Measurements from ENCODE around the gene PDLIM5.
A peak's percentile ranks its signal among the peaks of the same experiment; 100 is the strongest.

PDLIM5 gene

DNA sequence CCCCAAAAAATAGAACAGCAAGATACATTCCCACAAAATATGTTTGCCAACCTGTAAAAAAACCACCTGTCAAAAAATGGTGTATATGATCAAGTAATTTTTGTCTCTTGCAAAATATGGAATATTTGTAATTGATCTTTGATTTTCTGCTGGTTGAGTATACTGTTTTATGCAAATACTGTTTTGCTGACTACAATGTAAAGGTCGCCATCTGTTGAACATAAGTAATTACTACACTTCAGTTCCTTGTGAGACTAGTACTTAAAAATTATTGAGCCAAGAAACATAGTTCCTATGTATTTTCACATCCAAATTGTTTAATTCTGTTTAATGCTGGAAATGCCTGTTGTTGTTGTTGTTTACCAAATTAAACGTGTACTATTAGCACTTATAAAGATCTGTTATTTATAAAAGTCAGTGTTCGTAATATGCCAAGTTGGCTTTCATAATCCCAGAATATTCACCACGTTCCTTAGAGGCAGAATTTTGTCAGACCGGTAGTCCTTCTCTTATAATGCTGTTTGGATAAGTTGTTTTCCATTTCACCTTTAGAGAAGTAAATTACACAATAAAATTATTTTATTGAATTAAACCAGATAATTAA lies 144.2 kb downstream of the PDLIM5 start:
- DNase-seq (ENCODE audit: low spot score) = peak; percentile 21
- TF ChIP-seq, protein P1, sequence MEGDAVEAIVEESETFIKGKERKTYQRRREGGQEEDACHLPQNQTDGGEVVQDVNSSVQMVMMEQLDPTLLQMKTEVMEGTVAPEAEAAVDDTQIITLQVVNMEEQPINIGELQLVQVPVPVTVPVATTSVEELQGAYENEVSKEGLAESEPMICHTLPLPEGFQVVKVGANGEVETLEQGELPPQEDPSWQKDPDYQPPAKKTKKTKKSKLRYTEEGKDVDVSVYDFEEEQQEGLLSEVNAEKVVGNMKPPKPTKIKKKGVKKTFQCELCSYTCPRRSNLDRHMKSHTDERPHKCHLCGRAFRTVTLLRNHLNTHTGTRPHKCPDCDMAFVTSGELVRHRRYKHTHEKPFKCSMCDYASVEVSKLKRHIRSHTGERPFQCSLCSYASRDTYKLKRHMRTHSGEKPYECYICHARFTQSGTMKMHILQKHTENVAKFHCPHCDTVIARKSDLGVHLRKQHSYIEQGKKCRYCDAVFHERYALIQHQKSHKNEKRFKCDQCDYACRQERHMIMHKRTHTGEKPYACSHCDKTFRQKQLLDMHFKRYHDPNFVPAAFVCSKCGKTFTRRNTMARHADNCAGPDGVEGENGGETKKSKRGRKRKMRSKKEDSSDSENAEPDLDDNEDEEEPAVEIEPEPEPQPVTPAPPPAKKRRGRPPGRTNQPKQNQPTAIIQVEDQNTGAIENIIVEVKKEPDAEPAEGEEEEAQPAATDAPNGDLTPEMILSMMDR (IDR thresholded peaks at IDR 0.05; ENCODE audit: extremely low read depth, missing control alignments) = no peak

DNA sequence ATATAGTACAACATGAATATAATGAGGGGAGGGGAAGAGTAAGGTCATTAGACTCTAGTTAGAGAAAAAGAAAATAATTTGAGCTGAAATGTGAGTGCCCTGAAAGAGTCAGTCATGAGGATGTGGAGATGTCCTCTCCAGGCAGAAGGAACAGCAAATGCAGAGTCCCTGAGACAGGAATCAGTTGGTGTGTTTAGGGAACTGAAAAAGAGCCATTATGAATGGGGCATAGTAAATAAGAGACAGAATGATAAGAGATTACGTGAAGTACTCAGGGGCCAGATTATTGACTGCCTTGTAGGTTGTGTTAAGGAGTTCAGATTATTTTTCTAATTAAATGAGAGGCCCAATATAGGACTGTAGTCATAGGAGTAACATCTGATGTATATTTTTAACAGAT lies 147.0 kb downstream of the PDLIM5 start:
- TF ChIP-seq, protein P1 (IDR thresholded peaks at IDR 0.05; ENCODE audit: extremely low read depth, missing control alignments) = no peak
- DNase-seq (ENCODE audit: low spot score) = no peak

DNA sequence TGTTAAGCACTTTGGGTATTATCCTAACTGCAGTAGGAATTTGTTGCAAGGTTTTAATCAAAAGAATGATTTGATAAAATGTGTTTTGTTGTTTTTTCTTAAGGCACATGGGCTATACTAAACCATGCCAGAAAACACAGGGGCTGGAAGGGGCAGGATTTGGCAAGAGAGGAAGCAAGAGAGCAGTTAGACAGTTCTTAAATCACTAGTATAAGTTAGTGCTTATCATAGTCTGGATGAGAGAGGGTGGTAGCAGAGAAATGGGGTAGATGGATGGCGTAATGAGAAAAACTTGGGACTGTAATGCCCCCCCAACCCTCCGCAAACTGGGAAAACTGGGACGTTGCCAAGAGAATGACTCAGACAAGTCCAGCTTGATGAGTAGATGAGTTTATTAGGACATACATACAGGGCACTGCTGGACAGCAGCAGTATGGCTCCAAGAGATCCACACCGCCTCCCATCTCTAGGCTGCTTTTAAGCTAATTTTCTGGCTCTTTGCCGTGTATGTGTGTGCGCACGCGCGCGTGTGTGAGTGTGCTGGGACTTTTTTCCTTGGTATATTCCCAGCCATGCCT lies 151.5 kb downstream of the PDLIM5 start:
- no peak for DNase-seq (ENCODE audit: low spot score)
- TF ChIP-seq, protein P1 (IDR thresholded peaks at IDR 0.05; ENCODE audit: extremely low read depth, missing control alignments) = no peak

DNA sequence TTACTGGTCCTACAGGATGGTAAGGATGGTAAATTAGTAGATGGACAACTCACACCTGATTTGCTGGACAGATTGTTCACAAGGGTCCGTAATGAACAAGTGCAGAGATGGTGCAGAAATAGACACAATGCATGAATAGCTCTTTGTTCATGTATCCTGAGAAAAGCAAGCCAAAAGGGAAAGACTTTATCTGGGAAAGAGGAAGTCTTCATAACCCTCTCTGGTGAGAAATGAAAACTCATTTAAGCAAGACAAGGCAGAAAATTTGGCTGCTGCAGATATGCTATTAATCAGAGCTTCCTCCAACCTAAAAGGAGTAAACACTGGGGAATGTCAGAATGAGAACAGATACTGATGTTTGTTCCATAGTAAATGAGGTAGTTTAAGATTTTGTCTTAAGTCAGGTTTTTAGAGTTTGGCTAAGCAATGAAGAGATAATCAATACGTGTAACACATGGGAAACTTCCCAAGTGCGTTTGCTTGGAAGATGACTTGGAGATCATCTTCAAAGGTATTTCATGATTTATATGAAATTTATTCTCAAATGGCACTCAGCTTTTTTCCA lies 153.6 kb downstream of the PDLIM5 start:
- DNase-seq (ENCODE audit: low spot score) = no peak
- TF ChIP-seq, protein P1 (IDR thresholded peaks at IDR 0.05; ENCODE audit: extremely low read depth, missing control alignments) = no peak

DNA sequence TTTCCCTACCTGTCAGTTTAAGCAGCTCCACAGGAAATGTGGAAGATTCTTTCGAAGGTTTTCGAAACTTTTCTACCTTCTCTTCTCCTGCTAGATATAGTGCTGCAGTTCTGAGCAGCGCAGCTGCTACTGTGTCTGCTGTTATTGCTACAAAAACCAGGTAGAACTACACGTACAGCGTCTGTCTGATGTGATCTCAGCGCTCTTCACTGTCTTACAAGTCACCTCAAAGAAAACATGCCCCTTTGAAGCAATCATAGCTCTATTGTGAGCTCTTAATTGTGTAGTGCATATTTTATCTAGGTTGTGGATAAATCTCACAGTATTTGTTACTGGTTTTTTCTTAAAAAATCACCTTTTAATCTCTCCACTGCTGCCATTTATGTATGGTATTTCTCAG lies 158.4 kb downstream of the PDLIM5 start:
- no peak for DNase-seq (ENCODE audit: low spot score)
- TF ChIP-seq, protein P1 (IDR thresholded peaks at IDR 0.05; ENCODE audit: extremely low read depth, missing control alignments) = no peak

DNA sequence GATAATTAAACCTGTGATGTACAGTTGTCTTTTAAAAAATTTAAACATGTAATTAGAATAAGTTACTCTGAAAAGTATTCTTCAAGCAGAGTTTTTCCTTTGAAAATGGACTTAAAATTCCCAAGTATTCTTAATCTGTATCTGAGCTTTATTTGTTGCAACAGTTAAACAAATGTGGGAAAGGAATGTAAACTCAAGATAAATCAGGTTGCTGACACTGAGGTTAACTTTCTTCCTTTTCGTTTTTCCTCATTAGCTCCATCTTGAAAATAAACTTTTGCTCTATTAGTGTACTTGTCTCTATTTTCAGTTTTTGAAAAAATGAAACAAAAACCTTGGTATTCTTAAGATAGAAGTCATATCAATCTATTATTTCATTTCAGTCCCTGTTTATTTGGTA lies 161.5 kb downstream of the PDLIM5 start:
- no peak for DNase-seq (ENCODE audit: low spot score)
- TF ChIP-seq, protein P1 (IDR thresholded peaks at IDR 0.05; ENCODE audit: extremely low read depth, missing control alignments) = no peak

DNA sequence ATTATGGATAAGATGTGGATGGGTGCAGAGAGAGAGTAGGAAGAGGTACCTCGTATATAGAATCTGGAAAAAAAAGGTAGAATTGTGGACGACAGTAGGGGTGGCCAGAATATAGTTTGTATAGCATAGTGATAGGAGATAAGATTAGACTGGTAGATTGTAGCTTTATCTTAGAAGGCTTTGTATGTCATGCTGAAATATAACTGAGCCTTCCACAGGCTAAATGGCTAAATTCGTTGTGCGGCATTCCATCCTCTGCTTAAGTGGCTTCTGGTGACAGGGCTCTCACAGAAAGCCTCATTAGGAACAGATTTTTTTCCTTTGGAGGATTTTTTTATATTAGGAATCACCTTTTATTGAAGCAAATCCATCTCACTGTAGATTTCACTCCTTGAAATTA lies 163.7 kb downstream of the PDLIM5 start:
- TF ChIP-seq, protein P1 (IDR thresholded peaks at IDR 0.05; ENCODE audit: extremely low read depth, missing control alignments) = no peak
- DNase-seq (ENCODE audit: low spot score) = no peak
